ENCODE results near the gene EML1. TPM values are rescaled to one million over a fixed set of nuclear protein-coding genes. Genes with fewer than 3 reads are reported as not detected.
A peak's percentile ranks its signal among the peaks of the same experiment; 100 is the strongest.

Gene EML1
- total RNA-seq, 1 experiment from 2014 or later, result 16.1 TPM

DNA sequence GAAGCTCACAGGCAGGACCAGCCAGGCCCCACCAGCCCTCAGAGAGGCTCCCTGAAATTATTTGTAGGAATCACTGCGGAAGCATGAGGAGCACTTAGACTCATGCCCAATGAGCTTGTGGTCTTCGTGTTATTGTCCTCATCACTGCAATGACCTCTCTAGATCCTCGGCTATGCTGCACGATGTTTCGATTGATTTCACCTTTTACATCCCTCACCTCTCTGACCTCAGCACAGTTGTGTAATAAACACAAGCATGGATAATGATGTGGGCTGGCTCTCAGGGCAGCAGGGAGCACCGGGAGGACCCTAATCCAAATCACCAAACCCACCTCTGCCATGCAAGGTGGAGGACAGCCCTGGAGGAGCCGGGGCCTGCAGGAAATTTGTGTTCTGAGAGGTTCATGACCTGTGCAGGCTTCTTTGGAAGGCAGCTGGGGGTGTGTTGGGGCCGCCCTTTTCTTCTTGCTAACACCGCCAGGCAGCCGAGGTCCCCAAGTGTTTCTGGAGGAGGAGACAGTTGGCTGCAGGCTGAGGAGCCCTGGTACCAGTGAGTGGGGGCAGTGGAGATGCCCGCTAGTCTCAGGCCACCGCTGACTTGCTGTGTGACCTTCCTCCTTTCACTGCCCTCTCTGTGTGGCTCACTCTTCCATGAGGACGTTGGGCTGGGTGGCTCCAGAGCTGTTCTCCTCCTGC is 29.5 kb upstream of the EML1 start:
- Mint-ChIP-seq H3K4me3 (no peak overlapping the region), H3K27me3 (ENCODE audit: low read depth) (no peaks in the 10 kb centered on the region; the same call in 1 of the 2 replicates), H3K36me3 (no peaks in the 10 kb centered on the region), H3K27ac (no peak overlapping the region), H3K4me1 (peaks cover 23% of the 10 kb centered on the region), H3K9me3 (peaks cover 5% of the 10 kb centered on the region)
- ChIA-PET POLR2A (no interaction called here), CTCF (interaction anchor here (1.0 to 1.7 kb wide), 2 partner anchors 10 to 29 kb away, joined by 3 to 6 read pairs; partner anchors contain the start of gene EML1)
- DNase-seq (ENCODE audit: low spot score) (no peak), ATAC-seq (no peak)
- TF ChIP-seq ZNF416 (CRISPR knock-in tag; IDR thresholded peaks at IDR 0.05), result no peak
- TF ChIP-seq, protein P1, sequence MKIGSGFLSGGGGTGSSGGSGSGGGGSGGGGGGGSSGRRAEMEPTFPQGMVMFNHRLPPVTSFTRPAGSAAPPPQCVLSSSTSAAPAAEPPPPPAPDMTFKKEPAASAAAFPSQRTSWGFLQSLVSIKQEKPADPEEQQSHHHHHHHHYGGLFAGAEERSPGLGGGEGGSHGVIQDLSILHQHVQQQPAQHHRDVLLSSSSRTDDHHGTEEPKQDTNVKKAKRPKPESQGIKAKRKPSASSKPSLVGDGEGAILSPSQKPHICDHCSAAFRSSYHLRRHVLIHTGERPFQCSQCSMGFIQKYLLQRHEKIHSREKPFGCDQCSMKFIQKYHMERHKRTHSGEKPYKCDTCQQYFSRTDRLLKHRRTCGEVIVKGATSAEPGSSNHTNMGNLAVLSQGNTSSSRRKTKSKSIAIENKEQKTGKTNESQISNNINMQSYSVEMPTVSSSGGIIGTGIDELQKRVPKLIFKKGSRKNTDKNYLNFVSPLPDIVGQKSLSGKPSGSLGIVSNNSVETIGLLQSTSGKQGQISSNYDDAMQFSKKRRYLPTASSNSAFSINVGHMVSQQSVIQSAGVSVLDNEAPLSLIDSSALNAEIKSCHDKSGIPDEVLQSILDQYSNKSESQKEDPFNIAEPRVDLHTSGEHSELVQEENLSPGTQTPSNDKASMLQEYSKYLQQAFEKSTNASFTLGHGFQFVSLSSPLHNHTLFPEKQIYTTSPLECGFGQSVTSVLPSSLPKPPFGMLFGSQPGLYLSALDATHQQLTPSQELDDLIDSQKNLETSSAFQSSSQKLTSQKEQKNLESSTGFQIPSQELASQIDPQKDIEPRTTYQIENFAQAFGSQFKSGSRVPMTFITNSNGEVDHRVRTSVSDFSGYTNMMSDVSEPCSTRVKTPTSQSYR (CRISPR knock-in tag; IDR thresholded peaks at IDR 0.05), result no peak
- TF ChIP-seq, protein P2, sequence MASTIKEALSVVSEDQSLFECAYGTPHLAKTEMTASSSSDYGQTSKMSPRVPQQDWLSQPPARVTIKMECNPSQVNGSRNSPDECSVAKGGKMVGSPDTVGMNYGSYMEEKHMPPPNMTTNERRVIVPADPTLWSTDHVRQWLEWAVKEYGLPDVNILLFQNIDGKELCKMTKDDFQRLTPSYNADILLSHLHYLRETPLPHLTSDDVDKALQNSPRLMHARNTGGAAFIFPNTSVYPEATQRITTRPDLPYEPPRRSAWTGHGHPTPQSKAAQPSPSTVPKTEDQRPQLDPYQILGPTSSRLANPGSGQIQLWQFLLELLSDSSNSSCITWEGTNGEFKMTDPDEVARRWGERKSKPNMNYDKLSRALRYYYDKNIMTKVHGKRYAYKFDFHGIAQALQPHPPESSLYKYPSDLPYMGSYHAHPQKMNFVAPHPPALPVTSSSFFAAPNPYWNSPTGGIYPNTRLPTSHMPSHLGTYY (CRISPR knock-in tag; IDR thresholded peaks at IDR 0.05), result no peak

DNA sequence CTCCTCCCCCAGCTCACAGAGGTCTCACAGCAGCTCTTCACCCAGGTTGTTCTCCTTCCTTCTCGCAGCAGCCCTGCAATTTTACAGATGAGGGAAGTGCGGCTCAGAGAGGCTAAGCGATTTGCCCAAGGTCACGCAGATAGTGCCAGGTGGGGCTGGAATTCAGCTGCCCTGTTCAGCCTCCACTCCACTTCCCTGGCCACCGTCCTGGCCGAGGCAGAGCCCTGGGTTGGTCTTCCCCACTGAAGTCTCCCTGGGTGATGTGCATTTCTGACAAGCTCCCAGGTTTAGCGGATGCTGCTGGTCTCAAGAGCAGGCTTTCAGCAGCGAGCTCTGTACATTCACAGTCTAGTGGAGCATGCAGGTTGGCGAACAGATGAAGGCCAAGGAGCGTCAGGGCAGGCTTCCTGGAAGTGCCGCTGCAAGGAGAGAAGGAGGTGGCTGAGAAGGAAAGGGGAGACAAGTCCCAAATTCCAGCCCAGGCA is 28.9 kb upstream of the EML1 start:
- Mint-ChIP-seq H3K4me3 (no peak overlapping the region), H3K27me3 (ENCODE audit: low read depth) (no peaks in the 10 kb centered on the region; the same call in 1 of the 2 replicates), H3K27ac (no peak overlapping the region), H3K4me1 (peaks cover 18% of the 10 kb centered on the region), H3K36me3 (no peaks in the 10 kb centered on the region), H3K9me3 (peaks cover 5% of the 10 kb centered on the region)
- ATAC-seq (no peak), DNase-seq (ENCODE audit: low spot score) (no peak)
- POLR2A ChIA-PET, result no interaction called here
- CTCF ChIA-PET, result interaction anchor here (0.6 to 1.7 kb wide), 3 partner anchors 11 to 28 kb away, joined by 3 to 6 read pairs (median 3); partner anchors contain the start of gene EML1
- TF ChIP-seq GTF2I (CRISPR knock-in tag; conservative IDR thresholded peaks at IDR 0.05) (no peak), ETV6 (CRISPR knock-in tag; IDR thresholded peaks at IDR 0.05) (no peak), SP1 (CRISPR knock-in tag; conservative IDR thresholded peaks at IDR 0.05) (no peak), RELA (CRISPR knock-in tag; IDR thresholded peaks at IDR 0.05; ENCODE audit: borderline replicate concordance) (no peak)
- TF ChIP-seq, protein P3, sequence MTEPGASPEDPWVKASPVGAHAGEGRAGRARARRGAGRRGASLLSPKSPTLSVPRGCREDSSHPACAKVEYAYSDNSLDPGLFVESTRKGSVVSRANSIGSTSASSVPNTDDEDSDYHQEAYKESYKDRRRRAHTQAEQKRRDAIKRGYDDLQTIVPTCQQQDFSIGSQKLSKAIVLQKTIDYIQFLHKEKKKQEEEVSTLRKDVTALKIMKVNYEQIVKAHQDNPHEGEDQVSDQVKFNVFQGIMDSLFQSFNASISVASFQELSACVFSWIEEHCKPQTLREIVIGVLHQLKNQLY (CRISPR knock-in tag; IDR thresholded peaks at IDR 0.05), result no peak

DNA sequence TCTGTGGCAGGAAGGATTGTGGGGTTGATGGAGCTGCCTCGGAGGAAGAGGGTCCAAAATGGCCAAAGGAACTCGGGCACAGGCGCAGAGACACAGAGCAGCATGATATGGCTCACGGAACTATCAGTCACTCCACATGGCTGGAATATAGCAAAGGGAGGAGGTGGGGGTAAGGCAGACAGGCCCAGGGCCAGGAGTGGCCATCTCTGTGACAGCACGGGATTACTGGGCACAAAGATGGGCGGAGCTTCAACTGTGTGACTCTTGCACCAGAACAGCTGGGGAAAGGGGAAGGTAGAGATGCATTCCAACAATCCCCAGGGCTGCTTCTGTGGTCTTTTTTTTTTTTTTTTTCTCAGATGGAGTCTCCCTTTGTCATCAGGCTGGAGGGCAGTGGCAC is 24.8 kb upstream of the EML1 start:
- peak; percentile 63; the same call in 1 of the 2 replicates for ATAC-seq
- Mint-ChIP-seq H3K4me3 (no peak overlapping the region), H3K36me3 (no peaks in the 10 kb centered on the region), H3K4me1 (peaks cover 23% of the 10 kb centered on the region), H3K27ac (no peak overlapping the region), H3K27me3 (ENCODE audit: low read depth) (no peaks in the 10 kb centered on the region; the same call in 1 of the 2 replicates), H3K9me3 (peaks cover 7% of the 10 kb centered on the region)
- no peak for TF ChIP-seq MYBL2 (CRISPR knock-in tag; IDR thresholded peaks at IDR 0.05)
- no peak for TF ChIP-seq TCF7 (CRISPR knock-in tag; IDR thresholded peaks at IDR 0.05; ENCODE audit: low read depth)
- TF ChIP-seq ATF1 (CRISPR knock-in tag; IDR thresholded peaks at IDR 0.05), result no peak
- DNase-seq (ENCODE audit: low spot score), result no peak
- ChIA-PET CTCF (interaction anchor here (0.6 to 1.3 kb wide), 2 partner anchors 35 to 81 kb away, joined by 3 to 4 read pairs; no protein-coding TSS in a partner anchor), POLR2A (no interaction called here)

DNA sequence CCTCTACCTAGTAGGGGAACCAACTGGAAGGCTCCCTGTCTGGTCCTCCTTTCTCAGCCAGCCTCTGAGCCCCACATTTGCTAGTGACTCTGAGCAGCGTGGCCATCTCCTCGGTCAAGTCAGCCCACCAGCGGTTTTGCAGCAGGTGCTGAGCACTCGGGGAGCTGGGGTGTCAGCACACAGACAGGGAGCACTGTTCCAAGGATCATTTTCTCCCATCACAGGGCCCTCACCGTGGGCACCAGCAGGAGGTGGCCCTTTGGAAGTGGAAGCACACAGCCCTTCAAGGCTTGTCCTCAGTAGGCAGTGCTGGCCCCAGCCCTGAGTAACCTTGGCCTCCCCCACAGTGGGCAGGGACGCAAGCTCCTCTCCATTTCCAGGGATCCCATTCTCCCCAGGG is 24.1 kb upstream of the EML1 start:
- ATAC-seq (no peak), DNase-seq (ENCODE audit: low spot score) (no peak)
- H3K4me1 Mint-ChIP-seq, result peaks cover 30% of the 10 kb centered on the region
- no peaks in the 10 kb centered on the region; the same call in 1 of the 2 replicates for H3K27me3 Mint-ChIP-seq (ENCODE audit: low read depth)
- peaks cover 7% of the 10 kb centered on the region for H3K9me3 Mint-ChIP-seq
- POLR2A ChIA-PET, result no interaction called here
- H3K27ac Mint-ChIP-seq, result no peak overlapping the region
- no peak overlapping the region for H3K4me3 Mint-ChIP-seq
- CTCF ChIA-PET, result interaction anchor here (0.6 to 1.3 kb wide), 2 partner anchors 36 to 81 kb away, joined by 3 to 4 read pairs; no protein-coding TSS in a partner anchor
- no peaks in the 10 kb centered on the region for H3K36me3 Mint-ChIP-seq
- TF ChIP-seq SMAD3 (CRISPR knock-in tag; IDR thresholded peaks at IDR 0.05; ENCODE audit: borderline replicate concordance) (no peak), ZNF263 (CRISPR knock-in tag; IDR thresholded peaks at IDR 0.05; ENCODE audit: low read depth) (no peak), NR3C1 (CRISPR knock-in tag; conservative IDR thresholded peaks at IDR 0.05; ENCODE audit: low read depth) (no peak), NR2C2 (CRISPR knock-in tag; IDR thresholded peaks at IDR 0.05) (no peak), FOXK1 (CRISPR knock-in tag; IDR thresholded peaks at IDR 0.05) (no peak), ZNF219 (CRISPR knock-in tag; IDR thresholded peaks at IDR 0.05; ENCODE audit: borderline replicate concordance) (no peak), SP1 (CRISPR knock-in tag; conservative IDR thresholded peaks at IDR 0.05) (no peak), HMGA2 (CRISPR knock-in tag; IDR thresholded peaks at IDR 0.05) (no peak), MXD4 (CRISPR knock-in tag; IDR thresholded peaks at IDR 0.05; ENCODE audit: borderline replicate concordance) (no peak)
- TF ChIP-seq, protein P4, sequence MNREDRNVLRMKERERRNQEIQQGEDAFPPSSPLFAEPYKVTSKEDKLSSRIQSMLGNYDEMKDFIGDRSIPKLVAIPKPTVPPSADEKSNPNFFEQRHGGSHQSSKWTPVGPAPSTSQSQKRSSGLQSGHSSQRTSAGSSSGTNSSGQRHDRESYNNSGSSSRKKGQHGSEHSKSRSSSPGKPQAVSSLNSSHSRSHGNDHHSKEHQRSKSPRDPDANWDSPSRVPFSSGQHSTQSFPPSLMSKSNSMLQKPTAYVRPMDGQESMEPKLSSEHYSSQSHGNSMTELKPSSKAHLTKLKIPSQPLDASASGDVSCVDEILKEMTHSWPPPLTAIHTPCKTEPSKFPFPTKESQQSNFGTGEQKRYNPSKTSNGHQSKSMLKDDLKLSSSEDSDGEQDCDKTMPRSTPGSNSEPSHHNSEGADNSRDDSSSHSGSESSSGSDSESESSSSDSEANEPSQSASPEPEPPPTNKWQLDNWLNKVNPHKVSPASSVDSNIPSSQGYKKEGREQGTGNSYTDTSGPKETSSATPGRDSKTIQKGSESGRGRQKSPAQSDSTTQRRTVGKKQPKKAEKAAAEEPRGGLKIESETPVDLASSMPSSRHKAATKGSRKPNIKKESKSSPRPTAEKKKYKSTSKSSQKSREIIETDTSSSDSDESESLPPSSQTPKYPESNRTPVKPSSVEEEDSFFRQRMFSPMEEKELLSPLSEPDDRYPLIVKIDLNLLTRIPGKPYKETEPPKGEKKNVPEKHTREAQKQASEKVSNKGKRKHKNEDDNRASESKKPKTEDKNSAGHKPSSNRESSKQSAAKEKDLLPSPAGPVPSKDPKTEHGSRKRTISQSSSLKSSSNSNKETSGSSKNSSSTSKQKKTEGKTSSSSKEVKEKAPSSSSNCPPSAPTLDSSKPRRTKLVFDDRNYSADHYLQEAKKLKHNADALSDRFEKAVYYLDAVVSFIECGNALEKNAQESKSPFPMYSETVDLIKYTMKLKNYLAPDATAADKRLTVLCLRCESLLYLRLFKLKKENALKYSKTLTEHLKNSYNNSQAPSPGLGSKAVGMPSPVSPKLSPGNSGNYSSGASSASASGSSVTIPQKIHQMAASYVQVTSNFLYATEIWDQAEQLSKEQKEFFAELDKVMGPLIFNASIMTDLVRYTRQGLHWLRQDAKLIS (CRISPR knock-in tag; IDR thresholded peaks at IDR 0.05; ENCODE audit: borderline replicate concordance), result no peak

All from WTC11 (cell line).